Right kidney (tissue), 1 donor: ENCODE measurements around the gene SORBS1.

ENCODE experiments used
- DNase-seq: peaks from one replicate; pipeline ENCODE4 v3.0.0-alpha.2; 2016

SORBS1 gene

GRCh38 chr10:95435548-95436279, 125.5 kb downstream of the SORBS1 start:
- no peak for DNase-seq

- no peak for DNase-seq
These were observed 126.6 kb downstream of the SORBS1 start for GRCh38 chr10:95434583-95434982.

GRCh38 chr10:95431900-95432342, 129.2 kb downstream of the SORBS1 start:
- no peak for DNase-seq

- DNase-seq: peak; percentile 54
These were observed 130.8 kb downstream of the SORBS1 start for GRCh38 chr10:95430231-95430951.

- no peak for DNase-seq
These were observed 131.5 kb downstream of the SORBS1 start for GRCh38 chr10:95429639-95430038.

GRCh38 chr10:95428701-95429100, 132.5 kb downstream of the SORBS1 start:
- DNase-seq: no peak

GRCh38 chr10:95426482-95426881, 134.7 kb downstream of the SORBS1 start:
- DNase-seq: no peak

GRCh38 chr10:95425592-95426465, 135.3 kb downstream of the SORBS1 start:
- DNase-seq: no peak

- DNase-seq: no peak
These were observed 137.8 kb downstream of the SORBS1 start for GRCh38 chr10:95423164-95424005.

GRCh38 chr10:95422233-95422632, 138.9 kb downstream of the SORBS1 start:
- no peak for DNase-seq

GRCh38 chr10:95421782-95422181, 139.4 kb downstream of the SORBS1 start:
- no peak for DNase-seq

GRCh38 chr10:95419399-95419798, 141.8 kb downstream of the SORBS1 start:
- DNase-seq: no peak

GRCh38 chr10:95416973-95417372, 144.2 kb downstream of the SORBS1 start:
- no peak for DNase-seq

GRCh38 chr10:95416270-95416669, 144.9 kb downstream of the SORBS1 start:
- DNase-seq: no peak

- no peak for DNase-seq
These were observed 145.5 kb downstream of the SORBS1 start for GRCh38 chr10:95415621-95416031.

GRCh38 chr10:95414844-95415485, 146.2 kb downstream of the SORBS1 start:
- no peak for DNase-seq

- no peak for DNase-seq
These were observed 146.9 kb downstream of the SORBS1 start for GRCh38 chr10:95414016-95414830.

- no peak for DNase-seq
These were observed 147.6 kb downstream of the SORBS1 start for GRCh38 chr10:95413588-95413987.

GRCh38 chr10:95411635-95412034, 149.5 kb downstream of the SORBS1 start:
- no peak for DNase-seq
